Suprapubic skin (tissue), 4 donors: ENCODE data around the gene AFAP1L2. TPM values are rescaled to one million over a fixed set of nuclear protein-coding genes. Genes with fewer than 3 reads are reported as not detected.

ENCODE experiments used
- DNase-seq, 2 donors: peaks; one replicate each; pipeline ENCODE4 v3.0.0-alpha.2; 2019; ENCODE audit warnings: low spot score in 2 of 2
- H3K27ac ChIP-seq: fragments of 200-600 bp; sonication (generic); one replicate; pipeline ENCODE4 v1.5.1; 2019
- H3K27me3 ChIP-seq: fragments of 200-600 bp; sonication (generic); one replicate; pipeline ENCODE4 v1.5.1; 2019
- H3K36me3 ChIP-seq: fragments of 200-600 bp; sonication (generic); one replicate; pipeline ENCODE4 v1.5.1; 2019
- H3K4me1 ChIP-seq: fragments of 200-600 bp; sonication (generic); one replicate; pipeline ENCODE4 v1.5.1; 2019
- H3K4me3 ChIP-seq: fragments of 200-600 bp; sonication (generic); one replicate; pipeline ENCODE4 v1.5.1; 2019; ENCODE audit warnings: mild to moderate bottlenecking
- H3K9me3 ChIP-seq: fragments of 200-600 bp; sonication (generic); one replicate; pipeline ENCODE4 v1.5.1; 2019
- CTCF ChIP-seq, 2 donors: fragments of 200-600 bp in 1 of 2; fragments of 450-650 bp in 1 of 2; sonication (generic) in 1 of 2; IDR thresholded peaks; one replicate each; pipeline ENCODE4 v1.5.1; 2016 to 2019; ENCODE audit warnings: antibody characterized with exemption in 2 of 2, mild to moderate bottlenecking in 1 of 2, moderate library complexity in 1 of 2
- EP300 ChIP-seq: sonication (generic); formaldehyde crosslinking; IDR thresholded peaks from one replicate; pipeline ENCODE4 v1.6.1; 2017; ENCODE audit warnings: antibody characterized with exemption
- POLR2A ChIP-seq, 2 donors: fragments of 450-650 bp; IDR thresholded peaks; one replicate each; pipeline ENCODE4 v1.6.1; 2017; ENCODE audit warnings: antibody characterized with exemption in 2 of 2, mild to moderate bottlenecking in 2 of 2, moderate library complexity in 2 of 2
- POLR2AphosphoS5 ChIP-seq, 3 donors: sonication (generic); formaldehyde crosslinking; IDR thresholded peaks; one replicate each; pipeline ENCODE4 v1.6.1; 2017; ENCODE audit warnings: antibody characterized with exemption in 3 of 3
- whole genome bisulfite sequencing: methylation state at CpG from one replicate; pipeline ENCODE4 v1.1.5; 2018; 5-methylcytosine and 5-hydroxymethylcytosine counted together
- total RNA-seq, 4 donors: library from RNA; depleted of rRNA; stranded (reverse); fragments of >200 nt; gene quantifications; one replicate each; pipeline ENCODE4 v1.1.0, GENCODE V29; 2016

Gene AFAP1L2
- total RNA-seq, 4 donors from 2014 or later: 10.8 to 32.0 (median 15.7) TPM

GRCh38 chr10:114397651-114398145, 6.6 kb downstream of the AFAP1L2 start:
- no peak for TF ChIP-seq POLR2A (IDR thresholded peaks at IDR 0.05)
- TF ChIP-seq EP300: no peak
- Histone ChIP-seq H3K9me3 (no peaks in the 10 kb centered on the region), H3K36me3 (no peaks in the 10 kb centered on the region), H3K4me3 (peak overlapping the region; percentile 13), H3K27ac (peak overlapping the region; percentile 58), H3K4me1 (peaks cover 75% of the 10 kb centered on the region), H3K27me3 (no peaks in the 10 kb centered on the region)
- DNase-seq: no peak
- 66% methylated on average over 6 of the region's 6 CpGs for WGBS

DNA sequence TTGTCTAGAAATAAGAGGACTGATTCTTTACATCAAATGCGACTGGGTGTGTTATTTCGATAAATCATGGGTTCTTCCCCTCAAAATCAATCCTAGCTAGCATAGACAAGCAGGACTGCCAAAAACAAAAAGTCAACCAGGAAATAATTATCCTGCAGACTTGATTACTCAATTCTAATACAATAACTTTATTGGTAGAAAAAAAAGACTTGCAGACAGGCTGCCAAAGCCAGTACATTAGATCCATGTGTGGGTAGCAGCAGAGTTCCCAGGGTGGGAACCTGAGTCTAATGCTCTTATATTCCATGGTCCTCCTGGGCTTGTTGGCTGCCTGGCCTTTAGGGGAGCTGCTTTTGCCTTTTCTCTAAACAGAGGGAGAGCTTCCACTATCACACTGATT, 7.8 kb downstream of the AFAP1L2 start:
- no peak for TF ChIP-seq POLR2A (IDR thresholded peaks at IDR 0.05)
- no peak for TF ChIP-seq EP300
- TF ChIP-seq CTCF (IDR thresholded peaks at IDR 0.05): no peak
- no peak for TF ChIP-seq POLR2AphosphoS5 (IDR thresholded peaks at IDR 0.05)
- Histone ChIP-seq H3K4me1 (peaks cover 67% of the 10 kb centered on the region), H3K36me3 (no peaks in the 10 kb centered on the region), H3K27me3 (no peaks in the 10 kb centered on the region), H3K9me3 (no peaks in the 10 kb centered on the region), H3K4me3 (no peak overlapping the region), H3K27ac (no peak overlapping the region)
- 53% methylated on average over 2 of the region's 2 CpGs for WGBS
- no peak for DNase-seq

DNA sequence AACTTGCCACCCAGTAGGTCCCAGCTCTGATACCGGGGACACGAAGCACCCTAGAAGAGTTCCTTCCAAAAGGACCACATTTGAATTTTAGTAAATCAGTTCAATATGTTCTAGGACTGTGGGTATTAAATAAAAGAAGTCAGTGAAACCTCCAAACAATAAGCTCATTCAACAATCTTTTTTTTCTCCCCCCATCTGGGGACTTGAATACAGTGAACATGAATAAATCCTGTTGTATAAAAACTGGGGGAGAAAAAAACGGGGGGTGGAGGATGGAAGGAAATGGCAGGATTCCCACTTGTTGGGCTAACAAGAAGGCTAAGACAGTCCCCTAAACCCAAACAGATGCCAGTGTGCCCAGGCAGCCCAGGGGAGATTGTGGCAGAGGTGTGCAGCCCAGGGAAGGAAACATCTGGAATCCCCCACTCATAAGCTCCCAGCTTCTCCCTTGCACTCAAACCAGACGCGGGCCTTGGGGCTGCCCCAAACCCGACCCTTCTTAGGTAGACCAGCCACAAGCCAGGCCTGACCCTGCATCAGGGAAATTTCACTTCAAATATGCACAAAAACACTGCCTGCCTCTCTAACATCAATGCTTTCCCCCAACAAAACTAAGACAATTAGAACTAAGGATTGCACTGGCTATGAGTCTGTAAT, 8.8 kb downstream of the AFAP1L2 start:
- TF ChIP-seq EP300: no peak
- no peak for TF ChIP-seq CTCF (IDR thresholded peaks at IDR 0.05)
- TF ChIP-seq POLR2AphosphoS5 (IDR thresholded peaks at IDR 0.05): no peak
- 46% methylated on average over 6 of the region's 6 CpGs for WGBS
- H3K36me3 ChIP-seq: no peaks in the 10 kb centered on the region
- no peak for DNase-seq
- no peak overlapping the region for H3K4me3 ChIP-seq
- H3K9me3 ChIP-seq: no peaks in the 10 kb centered on the region
- H3K4me1 ChIP-seq: peaks cover 58% of the 10 kb centered on the region
- H3K27ac ChIP-seq: no peak overlapping the region
- no peaks in the 10 kb centered on the region for H3K27me3 ChIP-seq

DNA sequence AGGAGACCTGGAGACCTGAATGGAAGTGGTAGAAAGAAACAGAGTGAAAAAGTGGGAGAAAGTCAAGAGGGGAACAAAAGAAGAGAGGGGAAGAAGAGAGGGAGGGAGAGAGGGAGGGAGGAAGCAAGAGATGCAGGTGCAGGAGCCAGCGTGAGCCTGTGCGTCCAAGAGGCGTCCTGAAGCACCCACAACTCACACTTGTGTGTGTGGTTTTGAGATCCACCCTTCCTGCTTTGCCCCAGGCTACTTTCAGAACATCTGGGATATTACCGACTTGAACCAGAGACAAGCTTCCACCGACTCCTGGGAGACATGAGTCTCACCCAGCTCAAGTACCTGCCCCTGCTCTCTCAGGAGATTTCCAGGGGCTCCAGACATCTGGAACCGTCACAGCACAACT, 9.8 kb downstream of the AFAP1L2 start:
- no peak for TF ChIP-seq EP300
- no peak for TF ChIP-seq CTCF (IDR thresholded peaks at IDR 0.05)
- no peak for TF ChIP-seq POLR2AphosphoS5 (IDR thresholded peaks at IDR 0.05)
- no peak for TF ChIP-seq POLR2A (IDR thresholded peaks at IDR 0.05)
- 38% methylated on average over 6 of the region's 6 CpGs for WGBS
- Histone ChIP-seq H3K4me3 (no peak overlapping the region), H3K4me1 (peaks cover 49% of the 10 kb centered on the region), H3K9me3 (no peaks in the 10 kb centered on the region), H3K27ac (no peak overlapping the region), H3K27me3 (no peaks in the 10 kb centered on the region), H3K36me3 (no peaks in the 10 kb centered on the region)
- DNase-seq: no peak

DNA sequence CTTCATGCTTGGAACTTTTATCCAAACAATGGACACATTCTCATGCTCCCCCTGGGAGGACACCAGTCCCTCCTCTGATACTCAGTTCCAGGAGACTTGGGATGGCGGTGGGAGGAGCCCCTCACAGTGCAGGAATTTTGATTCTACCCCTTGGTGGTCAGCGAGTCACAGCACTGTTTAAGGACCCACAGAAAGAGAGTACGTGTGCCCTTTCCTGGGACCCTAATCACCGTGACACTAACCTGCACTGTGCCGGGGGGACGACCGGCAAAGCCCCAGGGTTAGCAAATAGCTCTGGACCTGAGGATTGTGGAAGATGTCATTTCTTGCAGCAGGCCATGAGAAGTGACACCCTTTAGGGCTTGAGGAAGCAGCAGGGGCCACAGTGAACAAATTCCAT, 10.4 kb downstream of the AFAP1L2 start:
- no peak overlapping the region for H3K27ac ChIP-seq
- peaks cover 49% of the 10 kb centered on the region for H3K4me1 ChIP-seq
- no peaks in the 10 kb centered on the region for H3K27me3 ChIP-seq
- WGBS: 83% methylated on average over 7 of the region's 7 CpGs
- TF ChIP-seq CTCF (IDR thresholded peaks at IDR 0.05) (no peak), POLR2A (IDR thresholded peaks at IDR 0.05) (no peak), POLR2AphosphoS5 (IDR thresholded peaks at IDR 0.05) (no peak), EP300 (no peak)
- no peaks in the 10 kb centered on the region for H3K9me3 ChIP-seq
- no peak for DNase-seq
- H3K36me3 ChIP-seq: no peaks in the 10 kb centered on the region
- no peak overlapping the region for H3K4me3 ChIP-seq

DNA sequence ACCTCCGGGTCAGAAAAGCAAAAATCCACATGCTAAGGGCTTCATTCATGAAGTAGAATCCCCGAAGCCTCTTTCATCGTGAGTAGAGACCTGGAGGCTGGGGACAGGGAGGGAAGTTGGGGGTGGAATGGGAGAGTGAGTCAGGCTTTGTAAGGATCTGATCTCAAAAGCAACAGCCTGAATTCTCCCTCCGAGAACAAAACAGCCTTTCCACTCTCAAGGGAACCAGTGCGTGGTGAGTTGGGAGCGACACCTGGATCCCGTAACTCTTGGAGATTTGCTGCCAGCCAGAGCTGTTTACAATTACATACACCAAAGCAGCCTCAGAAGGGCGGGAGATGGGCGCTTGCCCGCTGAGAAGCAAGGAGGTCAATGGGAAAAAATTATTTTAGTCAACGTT, 10.8 kb downstream of the AFAP1L2 start:
- no peak for DNase-seq
- Histone ChIP-seq H3K36me3 (no peaks in the 10 kb centered on the region), H3K9me3 (no peaks in the 10 kb centered on the region), H3K4me3 (no peak overlapping the region), H3K4me1 (peaks cover 48% of the 10 kb centered on the region), H3K27ac (no peak overlapping the region), H3K27me3 (no peaks in the 10 kb centered on the region)
- 56% methylated on average over 11 of the region's 11 CpGs for WGBS
- TF ChIP-seq POLR2AphosphoS5 (IDR thresholded peaks at IDR 0.05) (no peak), EP300 (no peak), CTCF (IDR thresholded peaks at IDR 0.05) (no peak), POLR2A (IDR thresholded peaks at IDR 0.05) (no peak)
